SK-N-SH (cell line): ENCODE measurements around the gene WNK1.

ENCODE experiments used
- EP300 ChIP-seq, 2 experiments: IDR thresholded peaks; 2 replicates each; pipeline versions ENCODE4 v1.4.0 to v1.6.1; 2012; ENCODE audit warnings: borderline replicate concordance in 1 of 2, low read depth in 1 of 2, low read length in 1 of 2
- MXI1 ChIP-seq: IDR thresholded peaks from 2 replicates; pipeline ENCODE4 v1.6.1; 2012; ENCODE audit warnings: mild to moderate bottlenecking, low read depth, low read length, improper control_type of control experiment
- NFIC ChIP-seq: IDR thresholded peaks from 2 replicates; pipeline ENCODE4 v1.4.0; 2012; ENCODE audit warnings: borderline replicate concordance
- POLR2AphosphoS5 ChIP-seq: IDR thresholded peaks from 2 replicates; pipeline ENCODE4 v1.6.1; 2012; ENCODE audit warnings: low read depth, low read length
- RCOR1 ChIP-seq: fragments of 150-350 bp; IDR thresholded peaks from 2 replicates; pipeline ENCODE4 v1.6.1; 2017; ENCODE audit warnings: antibody characterized with exemption, low read length
- SMC3 ChIP-seq: IDR thresholded peaks from 2 replicates; pipeline ENCODE4 v1.6.1; 2012; ENCODE audit warnings: low read depth, low read length, improper control_type of control experiment
- TF ChIP-seq, protein P1 (sequence below): IDR thresholded peaks from 2 replicates; pipeline ENCODE4 v1.6.1; 2012; ENCODE audit warnings: mild to moderate bottlenecking, low read depth, low read length, moderate library complexity
- TF ChIP-seq, protein P2 (sequence below): fragments of 150-350 bp; IDR thresholded peaks from 2 replicates; pipeline ENCODE4 v1.6.1; 2017; ENCODE audit warnings: antibody characterized with exemption, low read length, low read depth, borderline replicate concordance
- TF ChIP-seq, protein P3 (sequence below): fragments of 200-600 bp; sonication (generic); IDR thresholded peaks from 2 replicates; pipeline ENCODE4 v1.6.1; 2017; ENCODE audit warnings: antibody characterized with exemption, mild to moderate bottlenecking, moderate library complexity
- TF ChIP-seq, protein P4 (sequence below): IDR thresholded peaks from 2 replicates; pipeline ENCODE4 v1.4.0; 2012; ENCODE audit warnings: low read depth

GRCh38 chr12:902581-902980, 150.2 kb downstream of the WNK1 start:
- TF ChIP-seq, protein P1, sequence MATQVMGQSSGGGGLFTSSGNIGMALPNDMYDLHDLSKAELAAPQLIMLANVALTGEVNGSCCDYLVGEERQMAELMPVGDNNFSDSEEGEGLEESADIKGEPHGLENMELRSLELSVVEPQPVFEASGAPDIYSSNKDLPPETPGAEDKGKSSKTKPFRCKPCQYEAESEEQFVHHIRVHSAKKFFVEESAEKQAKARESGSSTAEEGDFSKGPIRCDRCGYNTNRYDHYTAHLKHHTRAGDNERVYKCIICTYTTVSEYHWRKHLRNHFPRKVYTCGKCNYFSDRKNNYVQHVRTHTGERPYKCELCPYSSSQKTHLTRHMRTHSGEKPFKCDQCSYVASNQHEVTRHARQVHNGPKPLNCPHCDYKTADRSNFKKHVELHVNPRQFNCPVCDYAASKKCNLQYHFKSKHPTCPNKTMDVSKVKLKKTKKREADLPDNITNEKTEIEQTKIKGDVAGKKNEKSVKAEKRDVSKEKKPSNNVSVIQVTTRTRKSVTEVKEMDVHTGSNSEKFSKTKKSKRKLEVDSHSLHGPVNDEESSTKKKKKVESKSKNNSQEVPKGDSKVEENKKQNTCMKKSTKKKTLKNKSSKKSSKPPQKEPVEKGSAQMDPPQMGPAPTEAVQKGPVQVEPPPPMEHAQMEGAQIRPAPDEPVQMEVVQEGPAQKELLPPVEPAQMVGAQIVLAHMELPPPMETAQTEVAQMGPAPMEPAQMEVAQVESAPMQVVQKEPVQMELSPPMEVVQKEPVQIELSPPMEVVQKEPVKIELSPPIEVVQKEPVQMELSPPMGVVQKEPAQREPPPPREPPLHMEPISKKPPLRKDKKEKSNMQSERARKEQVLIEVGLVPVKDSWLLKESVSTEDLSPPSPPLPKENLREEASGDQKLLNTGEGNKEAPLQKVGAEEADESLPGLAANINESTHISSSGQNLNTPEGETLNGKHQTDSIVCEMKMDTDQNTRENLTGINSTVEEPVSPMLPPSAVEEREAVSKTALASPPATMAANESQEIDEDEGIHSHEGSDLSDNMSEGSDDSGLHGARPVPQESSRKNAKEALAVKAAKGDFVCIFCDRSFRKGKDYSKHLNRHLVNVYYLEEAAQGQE = no peak
- TF ChIP-seq, protein P2, sequence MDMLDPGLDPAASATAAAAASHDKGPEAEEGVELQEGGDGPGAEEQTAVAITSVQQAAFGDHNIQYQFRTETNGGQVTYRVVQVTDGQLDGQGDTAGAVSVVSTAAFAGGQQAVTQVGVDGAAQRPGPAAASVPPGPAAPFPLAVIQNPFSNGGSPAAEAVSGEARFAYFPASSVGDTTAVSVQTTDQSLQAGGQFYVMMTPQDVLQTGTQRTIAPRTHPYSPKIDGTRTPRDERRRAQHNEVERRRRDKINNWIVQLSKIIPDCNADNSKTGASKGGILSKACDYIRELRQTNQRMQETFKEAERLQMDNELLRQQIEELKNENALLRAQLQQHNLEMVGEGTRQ = no peak
- TF ChIP-seq, protein P3, sequence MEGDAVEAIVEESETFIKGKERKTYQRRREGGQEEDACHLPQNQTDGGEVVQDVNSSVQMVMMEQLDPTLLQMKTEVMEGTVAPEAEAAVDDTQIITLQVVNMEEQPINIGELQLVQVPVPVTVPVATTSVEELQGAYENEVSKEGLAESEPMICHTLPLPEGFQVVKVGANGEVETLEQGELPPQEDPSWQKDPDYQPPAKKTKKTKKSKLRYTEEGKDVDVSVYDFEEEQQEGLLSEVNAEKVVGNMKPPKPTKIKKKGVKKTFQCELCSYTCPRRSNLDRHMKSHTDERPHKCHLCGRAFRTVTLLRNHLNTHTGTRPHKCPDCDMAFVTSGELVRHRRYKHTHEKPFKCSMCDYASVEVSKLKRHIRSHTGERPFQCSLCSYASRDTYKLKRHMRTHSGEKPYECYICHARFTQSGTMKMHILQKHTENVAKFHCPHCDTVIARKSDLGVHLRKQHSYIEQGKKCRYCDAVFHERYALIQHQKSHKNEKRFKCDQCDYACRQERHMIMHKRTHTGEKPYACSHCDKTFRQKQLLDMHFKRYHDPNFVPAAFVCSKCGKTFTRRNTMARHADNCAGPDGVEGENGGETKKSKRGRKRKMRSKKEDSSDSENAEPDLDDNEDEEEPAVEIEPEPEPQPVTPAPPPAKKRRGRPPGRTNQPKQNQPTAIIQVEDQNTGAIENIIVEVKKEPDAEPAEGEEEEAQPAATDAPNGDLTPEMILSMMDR = no peak
- TF ChIP-seq RCOR1 (no peak), EP300 (IDR thresholded peaks at IDR 0.05; ENCODE audit: borderline replicate concordance in 1 of 2, low read depth in 1 of 2, low read length in 1 of 2) (no peak), MXI1 (no peak), POLR2AphosphoS5 (no peak), NFIC (no peak), SMC3 (no peak)
- TF ChIP-seq, protein P4, sequence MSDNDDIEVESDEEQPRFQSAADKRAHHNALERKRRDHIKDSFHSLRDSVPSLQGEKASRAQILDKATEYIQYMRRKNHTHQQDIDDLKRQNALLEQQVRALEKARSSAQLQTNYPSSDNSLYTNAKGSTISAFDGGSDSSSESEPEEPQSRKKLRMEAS = no peak
